ENCODE data around the gene TMPRSS4. TPM values are rescaled to one million over a fixed set of nuclear protein-coding genes. Genes with fewer than 3 reads are reported as not detected.

TMPRSS4 gene
- total RNA-seq, 4 donors from 2014 or later: 0.56 to 4.6 (median 1.3) TPM

GRCh38 chr11:118079491-118079890, 2.6 kb downstream of the TMPRSS4 start:
- no peak for DNase-seq (ENCODE audit: low spot score in 2 of 2)
- WGBS, 2 donors: 77 to 94% methylated on average over 7 to 10 of the region's 10 CpGs
- H3K4me3 ChIP-seq (ENCODE audit: low read depth, poor library complexity, severe bottlenecking): no peak overlapping the region
- intact Hi-C loops (cut with DNase I; ENCODE audit: low total_unique reads): no loop called here
- TF ChIP-seq POLR2A (IDR thresholded peaks at IDR 0.05) (no peak), CTCF (IDR thresholded peaks at IDR 0.05) (no peak)

GRCh38 chr11:118080296-118080695, 3.4 kb downstream of the TMPRSS4 start:
- TF ChIP-seq POLR2A (IDR thresholded peaks at IDR 0.05): no peak
- DNase-seq (ENCODE audit: low spot score in 2 of 2): no peak
- no peak overlapping the region for H3K4me3 ChIP-seq (ENCODE audit: low read depth, poor library complexity, severe bottlenecking)
- intact Hi-C loops (cut with DNase I; ENCODE audit: low total_unique reads): no loop called here
- WGBS, 2 donors: 83 to 88% methylated on average over 5 of the region's 5 CpGs

- no peak for TF ChIP-seq POLR2A (IDR thresholded peaks at IDR 0.05)
- TF ChIP-seq CTCF (IDR thresholded peaks at IDR 0.05): no peak
- intact Hi-C loops (cut with DNase I; ENCODE audit: low total_unique reads): no loop called here
- H3K4me3 ChIP-seq (ENCODE audit: low read depth, poor library complexity, severe bottlenecking): no peak overlapping the region
- no peak for DNase-seq (ENCODE audit: low spot score in 2 of 2)
- 78 to 86% methylated on average over 18 of the region's 18 CpGs for WGBS, 2 donors
These were observed 4.5 kb downstream of the TMPRSS4 start for GRCh38 chr11:118081241-118081958.

- no peak for DNase-seq (ENCODE audit: low spot score in 2 of 2)
- TF ChIP-seq CTCF (IDR thresholded peaks at IDR 0.05): no peak
- TF ChIP-seq POLR2A (IDR thresholded peaks at IDR 0.05): no peak
- intact Hi-C loops (cut with DNase I; ENCODE audit: low total_unique reads): no loop called here
- 63 to 79% methylated on average over 21 of the region's 21 CpGs for WGBS, 2 donors
- no peak overlapping the region for H3K4me3 ChIP-seq (ENCODE audit: low read depth, poor library complexity, severe bottlenecking)
These were observed 6.1 kb downstream of the TMPRSS4 start for GRCh38 chr11:118082880-118083552.

GRCh38 chr11:118084247-118084646, 7.4 kb downstream of the TMPRSS4 start:
- DNase-seq (ENCODE audit: low spot score in 2 of 2): no peak
- intact Hi-C loops (cut with DNase I; ENCODE audit: low total_unique reads): no loop called here
- no peak overlapping the region for H3K4me3 ChIP-seq (ENCODE audit: low read depth, poor library complexity, severe bottlenecking)
- 21 to 23% methylated on average over 4 of the region's 4 CpGs for whole genome bisulfite sequencing, 2 donors
- TF ChIP-seq CTCF (IDR thresholded peaks at IDR 0.05) (no peak), POLR2A (IDR thresholded peaks at IDR 0.05) (no peak)

GRCh38 chr11:118084656-118085055, 7.8 kb downstream of the TMPRSS4 start:
- intact Hi-C loops (cut with DNase I; ENCODE audit: low total_unique reads): no loop called here
- no peak overlapping the region for H3K4me3 ChIP-seq (ENCODE audit: low read depth, poor library complexity, severe bottlenecking)
- DNase-seq (ENCODE audit: low spot score in 2 of 2): no peak
- TF ChIP-seq POLR2A (IDR thresholded peaks at IDR 0.05) (no peak), CTCF (IDR thresholded peaks at IDR 0.05) (no peak)
